Cardiac fibroblast (primary cell): Measurements from ENCODE around the gene GHRL.
A peak's percentile ranks its signal among the peaks of the same experiment; 100 is the strongest.

Experiments used
- DNase-seq, 2 donors: peaks; one replicate each; pipeline versions ENCODE4 v3.0.0 to v3.0.0-alpha.2; 2010; ENCODE audit warnings: low read depth in 2 of 2
- H3K4me3 ChIP-seq, 2 donors: replicated peaks in 1 of 2; 1 replicate in 1 of 2; 2 replicates in 1 of 2; pipeline ENCODE4 v1.5.1; 2011; ENCODE audit warnings: low read depth in 2 of 2, low read length in 2 of 2, mild to moderate bottlenecking in 2 of 2, moderate library complexity in 1 of 2
- CTCF ChIP-seq: IDR thresholded peaks from one replicate; pipeline ENCODE4 v1.5.1; 2011; ENCODE audit warnings: low read depth, mild to moderate bottlenecking, low read length, inconsistent platforms

Gene GHRL

GRCh38 chr3:10251006-10251405 lies 41.7 kb downstream of the GHRL start:
- H3K4me3 ChIP-seq, result peak overlapping the region in 1 of 2 donors; percentile 88
- no peak for DNase-seq
- TF ChIP-seq CTCF, result no peak

DNA sequence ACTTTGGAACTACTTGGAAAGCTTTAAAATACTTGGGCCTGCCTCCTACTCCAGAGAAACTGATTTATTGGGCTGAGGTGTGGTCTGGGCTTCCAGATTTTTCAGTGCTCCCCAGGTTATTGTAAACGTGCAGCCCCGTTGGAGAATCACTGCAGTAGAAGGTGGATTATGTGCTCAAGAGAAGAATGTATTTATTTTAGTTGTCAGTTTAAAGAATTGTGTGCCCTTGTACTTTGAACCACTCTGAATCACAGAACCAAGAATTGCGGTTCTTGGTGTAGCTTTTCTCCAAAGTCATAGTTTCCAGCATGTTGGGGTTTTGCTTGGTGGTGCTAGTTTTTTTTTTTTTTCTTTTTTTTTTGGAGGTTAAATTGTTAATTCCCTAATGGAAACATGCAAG lies 42.9 kb downstream of the GHRL start:
- no peak for DNase-seq
- peak overlapping the region; percentile 78 to 88 for H3K4me3 ChIP-seq
- TF ChIP-seq CTCF, result no peak

DNA sequence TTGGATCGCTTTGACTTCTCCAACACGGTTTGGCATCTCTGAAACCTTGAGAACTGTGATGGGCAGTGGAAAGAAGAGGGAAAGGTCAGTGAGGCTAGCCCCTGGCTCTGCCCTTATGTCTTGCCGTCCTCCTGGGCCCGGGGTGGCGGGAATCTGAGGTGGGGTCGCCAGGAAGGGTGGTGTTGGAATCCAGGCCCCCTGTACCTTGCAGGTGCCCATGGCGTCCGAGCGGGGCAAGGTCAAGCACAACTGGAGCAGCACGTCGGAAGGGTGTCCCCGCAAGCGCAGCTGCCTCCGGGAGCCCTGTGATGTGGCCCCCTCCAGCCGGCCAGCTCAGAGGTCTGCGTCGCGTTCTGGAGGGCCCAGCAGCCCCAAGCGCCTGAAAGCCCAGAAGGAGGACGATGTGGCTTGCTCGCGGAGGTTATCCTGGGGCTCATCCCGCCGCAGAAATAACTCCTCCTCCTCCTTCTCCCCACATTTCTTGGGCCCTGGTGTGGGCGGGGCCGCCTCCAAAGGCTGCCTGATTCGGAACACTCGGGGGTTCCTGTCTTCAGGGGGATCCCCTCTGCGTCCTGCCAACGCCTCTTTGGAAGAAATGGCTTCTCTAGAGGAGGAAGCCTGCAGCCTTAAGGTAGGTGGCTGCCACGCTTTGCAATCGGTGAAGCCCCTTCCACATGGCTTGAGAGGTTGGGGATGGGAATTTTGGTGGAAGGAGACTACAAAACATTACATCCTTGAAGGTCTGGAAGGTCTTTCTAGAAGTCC lies 43.6 kb downstream of the GHRL start:
- TF ChIP-seq CTCF, result no peak

GRCh38 chr3:10248184-10248983 lies 44.4 kb downstream of the GHRL start, which contains the start of gene TATDN2:
TSS of gene TATDN2 (plus strand) at chr3:10248459. CDS start at chr3:10249201, 742 bp downstream.
- peak within 1 kb of the TSS; percentile 78 to 88 for H3K4me3 ChIP-seq
- DNase-seq, result peak; percentile 97 to 98
- no peak for TF ChIP-seq CTCF

More for the DNA sequence above, 43.6 kb downstream of the GHRL start:
- peak overlapping the region; percentile 78 to 88 for H3K4me3 ChIP-seq
- DNase-seq, result no peak

- no peak for DNase-seq
These were observed 45.0 kb downstream of the GHRL start for GRCh38 chr3:10247679-10248183.

More at GRCh38 chr3:10247679-10248183, 45.0 kb downstream of the GHRL start:
- TF ChIP-seq CTCF, result no peak
- peak overlapping the region; percentile 46 to 88 for H3K4me3 ChIP-seq
